GM10266 (cell line): ENCODE data around the gene SLFN11.
A peak's percentile ranks its signal among the peaks of the same experiment; 100 is the strongest.

Experiments used
- DNase-seq: peaks from one replicate; pipeline ENCODE4 v3.0.0; 2012; ENCODE audit errors: extremely low spot score
- TF ChIP-seq, protein P1 (sequence below): IDR thresholded peaks from 2 replicates; pipeline ENCODE4 v1.5.1; 2012; ENCODE audit warnings: mild to moderate bottlenecking, low read depth; ENCODE audit not compliant: control insufficient read depth, insufficient read depth; ENCODE audit errors: missing control alignments

Gene SLFN11

GRCh38 chr17:35373984-35374765 lies 754 bp upstream of the SLFN11 start:
- TF ChIP-seq, protein P1, sequence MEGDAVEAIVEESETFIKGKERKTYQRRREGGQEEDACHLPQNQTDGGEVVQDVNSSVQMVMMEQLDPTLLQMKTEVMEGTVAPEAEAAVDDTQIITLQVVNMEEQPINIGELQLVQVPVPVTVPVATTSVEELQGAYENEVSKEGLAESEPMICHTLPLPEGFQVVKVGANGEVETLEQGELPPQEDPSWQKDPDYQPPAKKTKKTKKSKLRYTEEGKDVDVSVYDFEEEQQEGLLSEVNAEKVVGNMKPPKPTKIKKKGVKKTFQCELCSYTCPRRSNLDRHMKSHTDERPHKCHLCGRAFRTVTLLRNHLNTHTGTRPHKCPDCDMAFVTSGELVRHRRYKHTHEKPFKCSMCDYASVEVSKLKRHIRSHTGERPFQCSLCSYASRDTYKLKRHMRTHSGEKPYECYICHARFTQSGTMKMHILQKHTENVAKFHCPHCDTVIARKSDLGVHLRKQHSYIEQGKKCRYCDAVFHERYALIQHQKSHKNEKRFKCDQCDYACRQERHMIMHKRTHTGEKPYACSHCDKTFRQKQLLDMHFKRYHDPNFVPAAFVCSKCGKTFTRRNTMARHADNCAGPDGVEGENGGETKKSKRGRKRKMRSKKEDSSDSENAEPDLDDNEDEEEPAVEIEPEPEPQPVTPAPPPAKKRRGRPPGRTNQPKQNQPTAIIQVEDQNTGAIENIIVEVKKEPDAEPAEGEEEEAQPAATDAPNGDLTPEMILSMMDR: no peak
- peak; percentile 19 for DNase-seq

DNA sequence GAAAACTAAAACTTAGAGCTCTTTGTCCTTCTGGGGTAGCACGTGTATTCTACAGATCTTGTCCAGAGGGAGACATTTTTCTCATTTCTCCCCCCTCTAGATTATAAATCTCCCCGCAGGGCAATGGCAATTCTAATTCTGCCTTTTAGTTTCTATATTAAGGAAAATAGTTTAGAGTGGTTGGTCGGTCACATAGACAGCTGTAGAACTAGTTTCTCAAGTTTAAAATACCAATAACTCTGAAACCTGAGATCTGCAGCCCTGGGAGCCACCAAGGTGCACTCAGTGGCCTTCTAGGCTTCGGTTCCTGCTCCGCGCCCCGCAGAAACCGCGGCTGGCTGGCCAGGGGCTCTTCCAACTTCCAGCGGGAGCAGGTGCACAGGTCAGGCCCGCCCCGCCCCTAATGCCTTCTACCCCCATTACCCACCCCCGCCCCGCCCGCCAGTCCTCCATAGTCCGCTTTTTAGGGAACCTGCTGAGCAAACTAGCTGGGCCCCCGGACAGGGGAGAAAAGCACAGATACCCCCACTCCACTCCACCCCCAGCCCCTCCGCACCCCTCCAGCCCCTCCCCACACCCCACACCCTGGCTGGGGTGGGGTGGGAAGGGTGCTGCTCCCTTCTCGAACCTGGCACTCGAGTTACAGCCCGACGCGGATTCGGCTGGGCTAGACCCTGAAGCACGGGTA lies 431 bp downstream of the SLFN11 start:
- TF ChIP-seq, protein P1: no peak

GRCh38 chr17:35371934-35372333 lies 1.5 kb downstream of the SLFN11 start:
- no peak for DNase-seq
- TF ChIP-seq, protein P1: no peak

More for the DNA sequence above, 431 bp downstream of the SLFN11 start:
- no peak for DNase-seq

DNA sequence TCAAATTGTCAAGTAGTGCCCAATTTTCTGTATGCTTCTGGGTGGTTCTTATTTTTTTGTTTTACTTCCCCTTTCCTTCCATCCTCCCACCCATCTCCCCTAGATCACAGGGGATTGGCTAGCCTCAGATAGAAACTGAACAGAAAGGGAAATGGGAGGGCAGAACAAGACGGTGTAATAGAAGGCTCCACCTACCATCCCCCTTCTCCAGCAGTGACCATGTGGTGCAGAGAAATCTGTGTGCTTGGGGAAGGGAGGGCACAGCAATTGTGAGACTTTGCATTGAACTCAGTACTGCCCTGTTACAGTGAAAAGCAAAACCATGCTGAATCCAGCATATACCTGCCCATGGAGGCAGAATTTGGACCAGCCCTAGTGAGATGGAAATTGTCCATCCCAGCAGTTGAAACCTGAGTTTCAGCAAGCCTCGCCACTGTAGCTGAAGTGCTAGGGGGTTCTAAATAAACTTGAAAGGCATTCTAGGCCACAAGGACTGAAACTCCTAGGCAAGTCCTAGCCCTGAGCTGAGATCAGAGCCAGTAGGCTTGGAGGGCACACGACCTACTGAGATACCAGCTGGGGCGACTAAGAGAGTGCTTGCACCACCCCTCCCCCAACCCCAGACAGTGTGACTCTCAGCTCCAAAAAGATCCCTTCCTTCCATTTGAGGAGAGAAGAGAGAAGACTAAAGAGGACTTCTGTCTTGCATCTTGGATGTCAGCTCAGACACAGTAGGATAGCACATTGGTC lies 5.2 kb downstream of the SLFN11 start:
- TF ChIP-seq, protein P1: no peak
- DNase-seq: peak; percentile 82

DNA sequence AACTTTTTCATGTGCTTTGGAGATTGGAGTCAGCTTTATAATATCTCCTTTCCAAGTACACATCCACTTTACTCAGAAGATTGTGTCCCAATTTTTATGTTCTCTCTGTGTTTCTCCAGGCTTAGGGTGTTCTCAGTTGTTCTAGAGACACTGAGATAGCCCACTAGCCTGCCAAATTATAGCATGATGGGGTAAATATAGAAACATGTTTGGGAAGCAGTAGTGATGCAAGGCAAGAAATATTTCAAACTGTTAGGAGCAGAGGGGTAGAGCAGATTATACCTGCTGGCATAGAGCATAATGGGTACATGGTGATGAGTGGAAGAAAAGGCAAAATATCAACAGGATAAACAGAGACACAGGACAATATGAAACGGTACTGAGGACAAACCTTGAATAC lies 12.4 kb downstream of the SLFN11 start:
- DNase-seq: no peak
- TF ChIP-seq, protein P1: no peak

DNA sequence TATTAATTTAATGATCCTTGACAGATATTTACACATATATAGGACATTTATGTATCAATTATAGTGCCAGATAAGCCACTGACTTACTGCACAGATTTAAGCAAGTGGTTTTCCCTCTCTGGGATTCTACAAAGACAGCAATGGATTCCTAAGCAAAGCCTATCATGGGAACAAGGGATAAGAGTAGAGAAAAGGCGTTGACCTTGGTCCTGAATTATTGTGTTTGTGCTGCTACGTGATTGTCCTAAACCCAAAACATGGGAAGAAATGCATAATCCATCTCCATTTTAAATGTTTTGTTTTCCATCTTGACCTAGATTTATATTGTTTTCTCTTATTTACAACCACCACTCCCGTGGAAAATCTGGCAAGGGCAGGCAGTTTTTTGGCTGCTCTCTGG lies 14.0 kb downstream of the SLFN11 start:
- no peak for DNase-seq
- TF ChIP-seq, protein P1: no peak
